ENCODE results near the gene PTPN5. TPM values are rescaled to one million over a fixed set of nuclear protein-coding genes. Genes with fewer than 3 reads are reported as not detected.

PTPN5 gene
- total RNA-seq, 1 donor from 2014 or later, result not detected

DNA sequence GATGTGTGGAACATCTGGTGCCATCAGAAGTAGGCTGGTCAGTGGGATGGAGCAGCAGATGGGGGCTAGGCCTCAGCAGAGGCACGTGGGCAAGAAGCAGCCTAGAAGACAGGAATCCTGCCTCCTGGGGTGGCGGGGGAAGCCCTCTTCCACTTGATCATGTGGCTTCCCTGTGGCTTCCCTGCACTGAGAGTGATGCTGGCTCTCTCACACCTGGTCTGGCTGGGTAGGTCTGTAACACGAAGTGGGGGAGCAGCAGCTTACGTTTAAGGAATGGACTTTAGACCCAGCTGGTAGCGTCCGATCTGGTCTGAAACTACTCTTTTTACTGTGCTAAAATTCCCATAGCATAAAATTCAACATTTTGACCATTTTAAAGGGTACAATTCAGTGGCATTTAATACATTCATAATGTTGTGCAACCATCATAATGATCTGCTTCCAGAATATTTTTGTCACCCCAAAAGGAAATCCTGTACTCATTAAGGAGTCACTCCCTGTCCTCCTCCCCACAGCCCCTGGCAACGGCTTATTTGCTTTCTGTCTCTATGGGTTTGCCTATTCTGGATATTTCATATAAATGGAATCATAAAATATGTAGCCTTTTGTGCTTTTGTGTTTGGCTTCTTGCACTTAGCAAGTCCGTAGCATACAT is 21.7 kb downstream of the PTPN5 start:
- H3K27ac Mint-ChIP-seq, result no peak overlapping the region
- H3K4me1 Mint-ChIP-seq (ENCODE audit: low read depth), result peaks cover 18% of the 10 kb centered on the region
- no peak overlapping the region for H3K4me3 Mint-ChIP-seq (ENCODE audit: low read depth)
- DNase-seq (ENCODE audit: low spot score), result no peak
- no peaks in the 10 kb centered on the region for H3K9me3 Mint-ChIP-seq
- H3K36me3 Mint-ChIP-seq (ENCODE audit: low read depth), result no peaks in the 10 kb centered on the region
- intact Hi-C loops (cut with micrococcal nuclease), result no loop called here
- no peaks in the 10 kb centered on the region for H3K27me3 Mint-ChIP-seq (ENCODE audit: low read depth)

DNA sequence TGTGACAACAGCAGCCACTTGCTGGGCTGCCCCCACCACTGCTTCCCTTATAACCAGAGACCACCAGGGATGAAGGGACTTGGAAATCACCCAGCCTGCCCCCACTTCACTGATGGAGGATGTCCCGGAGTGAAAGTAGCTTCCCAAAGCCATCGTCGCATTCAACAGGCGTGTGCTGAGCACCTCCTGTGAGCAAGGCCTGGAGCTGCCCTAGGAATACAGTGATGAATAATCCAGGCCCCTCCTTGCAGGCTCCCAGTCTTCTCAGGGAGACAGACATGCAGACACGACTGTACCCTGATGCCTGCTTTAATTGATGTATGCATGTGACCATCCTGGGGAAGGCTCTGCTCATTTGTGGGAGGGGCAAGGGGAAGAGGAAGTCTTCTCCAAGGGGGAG is 22.6 kb downstream of the PTPN5 start:
- H3K9me3 Mint-ChIP-seq, result no peaks in the 10 kb centered on the region
- H3K4me1 Mint-ChIP-seq (ENCODE audit: low read depth), result peaks cover 22% of the 10 kb centered on the region
- no peak overlapping the region for H3K4me3 Mint-ChIP-seq (ENCODE audit: low read depth)
- intact Hi-C loops (cut with micrococcal nuclease), result no loop called here
- no peaks in the 10 kb centered on the region for H3K36me3 Mint-ChIP-seq (ENCODE audit: low read depth)
- H3K27ac Mint-ChIP-seq, result no peak overlapping the region
- DNase-seq (ENCODE audit: low spot score), result no peak
- H3K27me3 Mint-ChIP-seq (ENCODE audit: low read depth), result no peaks in the 10 kb centered on the region

DNA sequence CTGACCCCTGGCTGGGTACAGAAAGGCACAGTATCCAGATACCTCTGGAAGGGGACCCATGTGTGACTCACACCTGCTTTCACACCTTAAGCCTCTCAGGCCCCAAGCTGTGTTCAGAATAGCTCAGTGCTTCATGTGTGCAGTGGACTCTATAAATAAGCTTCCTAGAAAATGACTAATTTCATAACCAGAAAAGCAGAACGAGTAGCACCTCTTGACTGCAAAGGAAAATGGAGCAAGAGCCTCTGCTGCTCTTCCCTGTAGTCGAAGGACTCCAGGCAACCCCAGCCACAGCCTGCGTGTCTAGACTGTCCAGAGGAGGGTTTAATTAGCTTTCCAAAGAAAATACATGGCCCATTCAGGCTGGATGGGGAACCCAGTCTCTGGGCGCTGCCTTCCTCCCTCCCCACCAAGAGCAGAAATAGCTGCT is 23.1 kb downstream of the PTPN5 start:
- Mint-ChIP-seq H3K36me3 (ENCODE audit: low read depth) (no peaks in the 10 kb centered on the region), H3K9me3 (no peaks in the 10 kb centered on the region), H3K27me3 (ENCODE audit: low read depth) (no peaks in the 10 kb centered on the region), H3K4me1 (ENCODE audit: low read depth) (peaks cover 24% of the 10 kb centered on the region), H3K27ac (no peak overlapping the region), H3K4me3 (ENCODE audit: low read depth) (no peak overlapping the region)
- intact Hi-C loops (cut with micrococcal nuclease), result no loop called here
- DNase-seq (ENCODE audit: low spot score), result no peak

DNA sequence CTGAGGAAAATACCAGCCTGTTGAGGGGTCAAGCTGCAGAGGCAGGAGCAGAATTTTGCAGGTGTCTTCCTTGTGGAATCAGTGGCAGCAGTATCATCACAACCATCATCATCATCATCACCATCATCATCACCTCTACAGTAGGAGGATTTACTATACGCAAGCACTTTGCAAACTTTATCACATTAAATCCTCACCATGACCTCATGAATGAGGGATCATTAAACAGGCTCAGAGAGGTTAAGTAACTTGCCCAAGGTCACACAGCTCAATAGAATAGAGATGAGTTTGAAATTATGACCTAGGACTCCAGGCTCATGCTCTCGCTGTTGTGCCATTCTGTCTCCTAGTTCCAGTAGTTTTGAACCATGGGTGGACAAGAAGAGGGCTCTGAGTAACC is 25.6 kb downstream of the PTPN5 start:
- Mint-ChIP-seq H3K36me3 (ENCODE audit: low read depth) (no peaks in the 10 kb centered on the region), H3K27me3 (ENCODE audit: low read depth) (no peaks in the 10 kb centered on the region), H3K4me3 (ENCODE audit: low read depth) (no peak overlapping the region), H3K4me1 (ENCODE audit: low read depth) (peaks cover 24% of the 10 kb centered on the region), H3K27ac (no peak overlapping the region), H3K9me3 (no peaks in the 10 kb centered on the region)
- intact Hi-C loops (cut with micrococcal nuclease), result no loop called here
- DNase-seq (ENCODE audit: low spot score), result no peak

DNA sequence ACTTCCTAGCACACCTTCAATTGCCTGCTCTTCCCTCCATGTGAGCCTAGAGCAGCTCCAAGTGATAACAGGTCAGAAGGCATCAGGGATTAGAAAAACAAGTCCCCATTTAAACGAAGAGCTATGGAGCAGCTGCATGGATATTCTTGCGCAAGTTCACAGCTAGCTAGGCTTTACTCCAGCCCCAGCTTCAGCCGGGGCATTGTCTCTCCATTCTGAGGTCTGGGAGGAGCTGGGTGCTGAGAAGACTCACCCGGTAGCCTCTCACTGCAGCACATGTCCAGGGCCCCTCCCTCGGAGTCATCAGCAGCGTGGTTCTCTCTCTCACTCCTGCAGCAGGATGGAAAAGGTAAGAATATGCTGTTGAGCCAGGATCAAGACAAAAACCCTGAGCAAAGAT is 26.0 kb downstream of the PTPN5 start:
- DNase-seq (ENCODE audit: low spot score), result no peak
- no peak overlapping the region for H3K4me3 Mint-ChIP-seq (ENCODE audit: low read depth)
- H3K9me3 Mint-ChIP-seq, result no peaks in the 10 kb centered on the region
- peaks cover 24% of the 10 kb centered on the region for H3K4me1 Mint-ChIP-seq (ENCODE audit: low read depth)
- no peaks in the 10 kb centered on the region for H3K27me3 Mint-ChIP-seq (ENCODE audit: low read depth)
- no peak overlapping the region for H3K27ac Mint-ChIP-seq
- intact Hi-C loops (cut with micrococcal nuclease), result loop anchor here (2.0 kb wide), 2 partner anchors 39 to 651 kb away; partner anchors contain the start of gene IGSF22
- H3K36me3 Mint-ChIP-seq (ENCODE audit: low read depth), result no peaks in the 10 kb centered on the region

DNA sequence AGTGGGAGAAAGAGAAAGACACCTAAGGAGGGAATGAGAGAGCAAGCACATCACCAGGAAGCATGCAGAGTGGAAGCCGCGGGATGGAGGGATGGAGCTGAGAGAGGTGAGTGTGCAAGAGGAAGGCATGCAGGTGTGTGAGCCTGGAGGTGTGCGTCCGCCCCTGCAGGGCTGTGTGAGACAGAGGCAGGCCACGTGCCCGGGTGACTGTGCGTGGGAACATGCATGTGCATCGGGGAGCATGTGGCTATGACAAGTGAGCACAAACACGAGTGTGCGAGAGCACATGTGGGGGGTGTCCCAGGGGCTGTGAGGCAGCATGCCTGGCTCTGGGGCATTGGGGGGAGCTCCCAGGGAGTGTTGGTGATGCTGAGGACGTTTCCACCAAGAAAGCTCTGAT is 29.9 kb downstream of the PTPN5 start:
- Mint-ChIP-seq H3K4me1 (ENCODE audit: low read depth) (peaks cover 6% of the 10 kb centered on the region), H3K27ac (no peak overlapping the region), H3K9me3 (no peaks in the 10 kb centered on the region), H3K4me3 (ENCODE audit: low read depth) (no peak overlapping the region), H3K36me3 (ENCODE audit: low read depth) (no peaks in the 10 kb centered on the region), H3K27me3 (ENCODE audit: low read depth) (peaks cover 16% of the 10 kb centered on the region)
- intact Hi-C loops (cut with micrococcal nuclease), result no loop called here
- DNase-seq (ENCODE audit: low spot score), result no peak

DNA sequence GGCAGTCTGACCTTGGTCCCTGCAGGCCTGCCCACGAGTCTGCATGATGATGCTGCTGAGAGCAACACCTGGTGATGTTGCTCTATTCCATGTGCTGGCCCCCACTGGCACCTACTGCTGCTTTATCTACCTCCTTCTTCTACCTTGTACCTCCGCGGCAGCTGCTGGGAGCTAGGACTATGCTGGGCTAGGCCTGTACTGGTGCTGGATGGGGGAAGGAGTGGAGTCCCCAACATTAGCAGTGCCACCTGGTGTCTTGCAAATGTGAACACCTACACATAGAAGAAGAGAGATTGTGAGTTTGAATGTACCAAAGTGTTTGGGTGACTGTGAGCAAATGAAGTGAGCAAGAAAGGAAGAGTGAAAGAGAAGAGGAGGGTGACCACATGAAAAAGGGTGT is 30.5 kb downstream of the PTPN5 start:
- H3K4me1 Mint-ChIP-seq (ENCODE audit: low read depth), result peaks cover 6% of the 10 kb centered on the region
- H3K9me3 Mint-ChIP-seq, result no peaks in the 10 kb centered on the region
- no peak for DNase-seq (ENCODE audit: low spot score)
- H3K27me3 Mint-ChIP-seq (ENCODE audit: low read depth), result peaks cover 16% of the 10 kb centered on the region
- H3K27ac Mint-ChIP-seq, result no peak overlapping the region
- intact Hi-C loops (cut with micrococcal nuclease), result no loop called here
- H3K4me3 Mint-ChIP-seq (ENCODE audit: low read depth), result no peak overlapping the region
- no peaks in the 10 kb centered on the region for H3K36me3 Mint-ChIP-seq (ENCODE audit: low read depth)

DNA sequence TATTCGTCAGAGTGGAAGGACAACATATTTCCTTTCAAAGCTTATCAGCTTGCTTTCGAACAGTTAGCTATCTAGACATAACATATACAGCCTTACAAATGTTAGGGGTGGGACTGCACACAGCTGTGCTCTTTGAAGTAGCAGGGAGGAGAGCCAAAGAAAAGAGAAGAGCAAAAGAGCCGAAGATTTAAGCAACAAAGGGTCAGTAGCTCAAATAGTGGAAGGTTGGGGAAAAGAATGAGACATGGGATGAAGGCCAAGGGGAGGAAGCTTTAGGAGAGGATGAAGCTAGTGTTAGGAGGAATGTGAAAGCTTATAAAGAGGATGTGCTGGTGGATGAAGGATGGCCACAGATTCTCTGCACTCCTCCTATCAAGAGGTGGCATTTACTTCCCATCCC is 33.8 kb downstream of the PTPN5 start:
- Mint-ChIP-seq H3K4me3 (ENCODE audit: low read depth) (no peak overlapping the region), H3K27me3 (ENCODE audit: low read depth) (peaks cover 16% of the 10 kb centered on the region), H3K9me3 (no peaks in the 10 kb centered on the region), H3K36me3 (ENCODE audit: low read depth) (no peaks in the 10 kb centered on the region), H3K4me1 (ENCODE audit: low read depth) (no peaks in the 10 kb centered on the region), H3K27ac (no peak overlapping the region)
- DNase-seq (ENCODE audit: low spot score), result no peak
- intact Hi-C loops (cut with micrococcal nuclease), result no loop called here

DNA sequence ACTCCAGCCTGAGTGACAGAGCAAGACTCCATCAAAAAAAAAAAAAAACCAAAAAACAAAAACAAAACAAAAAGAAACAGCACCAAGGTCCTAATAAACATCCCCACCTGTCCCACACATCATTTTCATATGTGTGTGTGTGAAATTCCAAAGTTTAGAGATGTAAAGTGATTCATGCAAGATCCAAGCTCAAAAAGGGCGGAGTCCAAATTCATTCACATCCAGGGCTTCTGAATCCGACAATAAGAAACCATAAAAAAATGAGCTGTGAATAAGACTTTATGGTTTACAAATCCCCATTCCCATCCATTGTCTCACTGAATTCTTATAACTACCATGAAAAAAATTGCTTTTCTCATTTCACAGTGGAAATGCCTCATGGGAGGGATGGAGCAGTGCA is 34.7 kb downstream of the PTPN5 start:
- Mint-ChIP-seq H3K27ac (no peak overlapping the region), H3K27me3 (ENCODE audit: low read depth) (peaks cover 19% of the 10 kb centered on the region), H3K36me3 (ENCODE audit: low read depth) (no peaks in the 10 kb centered on the region), H3K9me3 (no peaks in the 10 kb centered on the region), H3K4me3 (ENCODE audit: low read depth) (no peak overlapping the region), H3K4me1 (ENCODE audit: low read depth) (no peaks in the 10 kb centered on the region)
- intact Hi-C loops (cut with micrococcal nuclease), result no loop called here
- DNase-seq (ENCODE audit: low spot score), result no peak

DNA sequence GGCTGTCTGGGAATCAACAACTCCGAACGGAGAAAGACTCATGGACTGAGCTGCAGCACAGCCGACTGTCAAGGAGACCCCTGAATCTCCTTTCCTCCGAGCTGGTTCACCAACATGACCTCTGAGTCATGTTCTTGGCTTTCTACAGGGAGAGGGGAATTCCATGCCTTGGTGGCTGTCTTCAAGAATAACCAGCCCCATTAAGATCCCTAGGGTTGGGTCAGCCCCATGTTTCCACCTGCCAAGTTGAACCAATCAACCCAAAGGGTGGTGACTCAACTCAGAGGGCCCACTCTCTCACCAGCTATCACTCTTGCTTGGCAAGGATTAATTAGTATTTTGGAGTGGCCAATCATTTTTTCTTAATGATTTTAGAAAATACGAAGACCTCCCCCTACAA is 37.3 kb downstream of the PTPN5 start:
- Mint-ChIP-seq H3K27me3 (ENCODE audit: low read depth) (peaks cover 21% of the 10 kb centered on the region), H3K9me3 (no peaks in the 10 kb centered on the region), H3K36me3 (ENCODE audit: low read depth) (no peaks in the 10 kb centered on the region), H3K27ac (no peak overlapping the region), H3K4me1 (ENCODE audit: low read depth) (no peaks in the 10 kb centered on the region), H3K4me3 (ENCODE audit: low read depth) (no peak overlapping the region)
- intact Hi-C loops (cut with micrococcal nuclease), result no loop called here
- no peak for DNase-seq (ENCODE audit: low spot score)

DNA sequence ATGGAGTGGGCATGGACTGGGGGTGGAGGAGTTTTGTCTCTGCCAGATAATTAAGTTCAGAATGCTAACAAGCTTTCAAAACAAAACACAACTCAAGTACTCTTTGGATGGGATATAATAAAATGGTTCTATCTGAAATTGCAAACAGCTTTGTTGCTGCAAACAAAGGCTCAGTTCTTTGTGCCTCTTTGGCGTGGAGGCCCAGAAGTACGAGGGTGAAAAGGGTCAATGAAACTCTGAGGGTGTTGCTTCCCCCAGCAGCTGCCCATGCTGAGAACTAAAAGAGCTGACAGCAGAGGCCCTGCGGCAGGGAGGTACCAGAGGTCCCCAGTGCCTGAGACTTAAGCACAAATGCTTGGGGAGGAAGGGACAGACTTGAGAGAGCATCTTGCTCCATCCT is 39.1 kb downstream of the PTPN5 start:
- Mint-ChIP-seq H3K4me1 (ENCODE audit: low read depth) (no peaks in the 10 kb centered on the region), H3K4me3 (ENCODE audit: low read depth) (no peak overlapping the region), H3K27ac (no peak overlapping the region), H3K36me3 (ENCODE audit: low read depth) (no peaks in the 10 kb centered on the region), H3K27me3 (ENCODE audit: low read depth) (peaks cover 11% of the 10 kb centered on the region), H3K9me3 (no peaks in the 10 kb centered on the region)
- intact Hi-C loops (cut with micrococcal nuclease), result no loop called here
- DNase-seq (ENCODE audit: low spot score), result no peak

DNA sequence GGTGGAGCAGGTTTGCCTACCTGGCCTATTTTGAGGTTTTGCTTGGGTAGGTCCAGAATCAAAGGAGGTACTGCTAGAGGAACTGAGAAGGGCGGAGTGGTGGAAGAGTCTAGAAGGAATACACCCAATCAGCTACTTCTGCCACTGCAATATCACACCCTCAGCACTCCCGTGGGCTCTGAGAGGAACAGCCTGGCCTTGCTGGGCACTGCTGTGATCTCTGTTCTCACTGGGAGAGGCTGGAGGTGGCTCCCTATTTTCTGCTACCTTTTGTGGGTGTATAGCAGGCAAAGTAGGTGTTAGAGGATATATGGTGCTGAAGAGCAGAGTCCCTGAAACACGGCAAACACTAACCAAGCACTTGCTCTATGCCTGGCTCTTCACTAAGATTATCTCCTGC is 40.7 kb downstream of the PTPN5 start:
- H3K27ac Mint-ChIP-seq, result no peak overlapping the region
- no peaks in the 10 kb centered on the region for H3K9me3 Mint-ChIP-seq
- peaks cover 8% of the 10 kb centered on the region for H3K27me3 Mint-ChIP-seq (ENCODE audit: low read depth)
- H3K4me3 Mint-ChIP-seq (ENCODE audit: low read depth), result no peak overlapping the region
- no peaks in the 10 kb centered on the region for H3K4me1 Mint-ChIP-seq (ENCODE audit: low read depth)
- no peaks in the 10 kb centered on the region for H3K36me3 Mint-ChIP-seq (ENCODE audit: low read depth)
- no peak for DNase-seq (ENCODE audit: low spot score)
- intact Hi-C loops (cut with micrococcal nuclease), result no loop called here

DNA sequence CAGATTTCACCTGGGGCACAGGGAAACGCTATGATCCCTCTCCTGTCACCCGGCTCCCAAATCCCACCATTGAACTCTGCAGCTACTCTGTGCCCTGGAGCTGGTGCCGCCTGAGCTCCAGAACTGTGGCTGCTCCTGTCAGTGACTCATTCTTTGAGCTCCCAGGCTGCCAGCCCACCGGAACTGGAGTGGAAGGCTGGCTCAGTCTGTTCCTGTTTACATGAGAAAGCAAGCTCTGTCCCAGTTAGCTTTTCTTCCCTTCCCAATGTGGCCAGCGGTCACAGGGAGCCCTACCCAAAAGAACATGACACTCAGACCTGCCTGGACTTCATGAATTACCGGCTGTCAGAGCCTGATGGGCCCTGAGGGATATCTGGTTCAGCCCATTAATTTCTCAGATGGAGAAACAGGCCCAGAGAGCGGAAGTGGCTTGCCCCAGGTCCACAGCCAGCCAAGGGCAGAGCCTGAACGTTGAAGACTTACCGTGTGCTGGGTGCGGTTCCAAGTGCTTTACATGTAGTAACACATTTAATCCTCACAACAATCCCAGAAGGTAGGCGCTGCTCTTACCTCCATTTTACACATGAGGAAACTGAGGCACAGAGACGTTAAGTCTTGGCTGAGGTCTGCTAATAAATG is 41.8 kb downstream of the PTPN5 start:
- no peak for DNase-seq (ENCODE audit: low spot score)
- H3K4me1 Mint-ChIP-seq (ENCODE audit: low read depth), result no peaks in the 10 kb centered on the region
- no peak overlapping the region for H3K4me3 Mint-ChIP-seq (ENCODE audit: low read depth)
- intact Hi-C loops (cut with micrococcal nuclease), result no loop called here
- peaks cover 8% of the 10 kb centered on the region for H3K27me3 Mint-ChIP-seq (ENCODE audit: low read depth)
- H3K36me3 Mint-ChIP-seq (ENCODE audit: low read depth), result no peaks in the 10 kb centered on the region
- H3K27ac Mint-ChIP-seq, result no peak overlapping the region
- H3K9me3 Mint-ChIP-seq, result no peaks in the 10 kb centered on the region

All from activated T-helper 2 cell treated with anti-CD3 and anti-CD28 coated beads, Interferon-gamma antibody, Interleukin-2, Interleukin-4, amounts not matched to agents 10 μg/mL and 5 μg/mL and 100 μg/mL, durations not matched to agents 14 hours and 24 hours and 36 hours (primary cell).